ENCODE data around the gene NDFIP1. TPM values are rescaled to one million over a fixed set of nuclear protein-coding genes. Genes with fewer than 3 reads are reported as not detected.

NDFIP1 gene
- total RNA-seq, 1 experiment from 2014 or later, result 40.9 TPM

- no peak for TF ChIP-seq SIN3A (IDR thresholded peaks at IDR 0.05; ENCODE audit: borderline replicate concordance, insufficient read depth, low read depth, low read length)
- TF ChIP-seq CTCF (IDR thresholded peaks at IDR 0.05), result no peak
- TF ChIP-seq, protein P1, sequence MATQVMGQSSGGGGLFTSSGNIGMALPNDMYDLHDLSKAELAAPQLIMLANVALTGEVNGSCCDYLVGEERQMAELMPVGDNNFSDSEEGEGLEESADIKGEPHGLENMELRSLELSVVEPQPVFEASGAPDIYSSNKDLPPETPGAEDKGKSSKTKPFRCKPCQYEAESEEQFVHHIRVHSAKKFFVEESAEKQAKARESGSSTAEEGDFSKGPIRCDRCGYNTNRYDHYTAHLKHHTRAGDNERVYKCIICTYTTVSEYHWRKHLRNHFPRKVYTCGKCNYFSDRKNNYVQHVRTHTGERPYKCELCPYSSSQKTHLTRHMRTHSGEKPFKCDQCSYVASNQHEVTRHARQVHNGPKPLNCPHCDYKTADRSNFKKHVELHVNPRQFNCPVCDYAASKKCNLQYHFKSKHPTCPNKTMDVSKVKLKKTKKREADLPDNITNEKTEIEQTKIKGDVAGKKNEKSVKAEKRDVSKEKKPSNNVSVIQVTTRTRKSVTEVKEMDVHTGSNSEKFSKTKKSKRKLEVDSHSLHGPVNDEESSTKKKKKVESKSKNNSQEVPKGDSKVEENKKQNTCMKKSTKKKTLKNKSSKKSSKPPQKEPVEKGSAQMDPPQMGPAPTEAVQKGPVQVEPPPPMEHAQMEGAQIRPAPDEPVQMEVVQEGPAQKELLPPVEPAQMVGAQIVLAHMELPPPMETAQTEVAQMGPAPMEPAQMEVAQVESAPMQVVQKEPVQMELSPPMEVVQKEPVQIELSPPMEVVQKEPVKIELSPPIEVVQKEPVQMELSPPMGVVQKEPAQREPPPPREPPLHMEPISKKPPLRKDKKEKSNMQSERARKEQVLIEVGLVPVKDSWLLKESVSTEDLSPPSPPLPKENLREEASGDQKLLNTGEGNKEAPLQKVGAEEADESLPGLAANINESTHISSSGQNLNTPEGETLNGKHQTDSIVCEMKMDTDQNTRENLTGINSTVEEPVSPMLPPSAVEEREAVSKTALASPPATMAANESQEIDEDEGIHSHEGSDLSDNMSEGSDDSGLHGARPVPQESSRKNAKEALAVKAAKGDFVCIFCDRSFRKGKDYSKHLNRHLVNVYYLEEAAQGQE (IDR thresholded peaks at IDR 0.05; ENCODE audit: insufficient read depth in 1 of 2, low read depth in 2 of 2, low read length in 1 of 2), result no peak
- no peak for TF ChIP-seq POLR2AphosphoS5 (IDR thresholded peaks at IDR 0.05; ENCODE audit: low read depth, low read length)
- TF ChIP-seq TCF7L2 (IDR thresholded peaks at IDR 0.05; ENCODE audit: low read depth, low read length), result no peak
- ATAC-seq (no peak), DNase-seq (ENCODE audit: low read depth, low spot score) (no peak)
- Histone ChIP-seq H3K27ac (ENCODE audit: low read length) (peak overlapping the region; percentile 14; the same call in 1 of the 2 replicates), H3K36me3 (ENCODE audit: control insufficient read depth, insufficient read depth, low read length) (no peaks in the 10 kb centered on the region; the same call in none of the 2 replicates), H3K9me3 (ENCODE audit: control insufficient read depth, insufficient read depth, low read depth, low read length) (no peaks in the 10 kb centered on the region), H3K4me1 (ENCODE audit: control insufficient read depth, insufficient read depth, low read length) (peaks cover 19% of the 10 kb centered on the region), H3K4me3 (ENCODE audit: low read depth in 2 of 2, low read length in 2 of 2) (no peak overlapping the region), H3K27me3 (ENCODE audit: control insufficient read depth, insufficient read depth, low read length) (no peaks in the 10 kb centered on the region)
- intact Hi-C loops (cut with micrococcal nuclease; ENCODE audit: unreplicated experiment), result no loop called here
- in situ Hi-C loops (cut with HindIII; ENCODE audit: low pct_unique_long_range_greater_than_20kb, low sequenced_read_pairs), result no loop called here
- BruUV-seq (replicated peaks), result no TSS peak
- ChIA-PET CTCF (no interaction called here), POLR2A (no interaction called here)
Observed at GRCh38 chr5:142110988-142111687, 2.6 kb downstream of the NDFIP1 start.

DNA sequence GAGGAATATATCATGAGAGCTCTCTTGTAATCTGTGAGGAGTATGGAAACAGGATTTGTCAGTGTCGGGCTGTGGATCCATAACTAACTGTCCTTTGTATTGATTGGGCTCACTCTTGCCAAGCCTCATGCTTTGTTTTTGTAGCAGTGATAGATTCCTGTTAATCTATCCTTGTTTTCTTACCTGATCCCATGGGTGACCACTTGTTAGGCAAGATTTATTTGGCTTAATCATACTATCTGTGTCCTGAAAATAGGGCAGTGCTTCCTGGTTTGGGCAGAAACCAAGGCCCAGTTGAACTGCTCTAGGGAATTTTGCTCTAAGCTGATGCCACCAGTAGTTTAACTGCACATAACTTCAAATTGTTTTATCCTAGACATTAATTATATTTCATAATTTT is 6.1 kb downstream of the NDFIP1 start:
- DNase-seq (ENCODE audit: low read depth, low spot score) (no peak), ATAC-seq (no peak)
- Histone ChIP-seq H3K4me3 (ENCODE audit: low read depth in 2 of 2, low read length in 2 of 2) (no peak overlapping the region), H3K9me3 (ENCODE audit: control insufficient read depth, insufficient read depth, low read depth, low read length) (no peaks in the 10 kb centered on the region), H3K27me3 (ENCODE audit: control insufficient read depth, insufficient read depth, low read length) (no peaks in the 10 kb centered on the region), H3K4me1 (ENCODE audit: control insufficient read depth, insufficient read depth, low read length) (peaks cover 15% of the 10 kb centered on the region), H3K27ac (ENCODE audit: low read length) (no peak overlapping the region), H3K36me3 (ENCODE audit: control insufficient read depth, insufficient read depth, low read length) (no peaks in the 10 kb centered on the region; the same call in 1 of the 2 replicates)
- intact Hi-C loops (cut with micrococcal nuclease; ENCODE audit: unreplicated experiment), result no loop called here
- no peak for TF ChIP-seq POLR2AphosphoS5 (IDR thresholded peaks at IDR 0.05; ENCODE audit: low read depth, low read length)
- TF ChIP-seq, protein P1 (IDR thresholded peaks at IDR 0.05; ENCODE audit: insufficient read depth in 1 of 2, low read depth in 2 of 2, low read length in 1 of 2), result no peak
- no peak for TF ChIP-seq SIN3A (IDR thresholded peaks at IDR 0.05; ENCODE audit: borderline replicate concordance, insufficient read depth, low read depth, low read length)
- no peak for TF ChIP-seq CTCF (IDR thresholded peaks at IDR 0.05)
- no peak for TF ChIP-seq TCF7L2 (IDR thresholded peaks at IDR 0.05; ENCODE audit: low read depth, low read length)
- CTCF ChIA-PET, result no interaction called here
- in situ Hi-C loops (cut with HindIII; ENCODE audit: low pct_unique_long_range_greater_than_20kb, low sequenced_read_pairs), result no loop called here
- no TSS peak for BruUV-seq (replicated peaks)
- POLR2A ChIA-PET, result interaction anchor here (0.6 kb wide), 1 partner anchor 418 kb away, joined by 4 read pairs; no protein-coding TSS in a partner anchor
